Colonic mucosa (tissue), 4 donors: ENCODE measurements around the gene USF3. TPM values are rescaled to one million over a fixed set of nuclear protein-coding genes. Genes with fewer than 3 reads are reported as not detected.

Source experiments
- DNase-seq: peaks from one replicate; pipeline ENCODE4 v3.0.0-alpha.2; 2020
- H3K27ac ChIP-seq: fragments of 200-600 bp; one replicate; pipeline ENCODE4 v1.8.0; 2021
- H3K27me3 ChIP-seq: fragments of 200-600 bp; one replicate; pipeline ENCODE4 v1.8.0; 2021
- H3K36me3 ChIP-seq: fragments of 200-600 bp; one replicate; pipeline ENCODE4 v1.8.0; 2021
- H3K4me1 ChIP-seq: fragments of 200-600 bp; one replicate; pipeline ENCODE4 v1.8.0; 2021; ENCODE audit warnings: mild to moderate bottlenecking
- H3K4me3 ChIP-seq: fragments of 200-600 bp; one replicate; pipeline ENCODE4 v1.8.0; 2021
- H3K9ac ChIP-seq, 2 donors: one replicate each; pipeline ENCODE4 v1.7.0; 2013; ENCODE audit warnings: control low read depth in 2 of 2, low read depth in 2 of 2, low read length in 2 of 2
- H3K9me3 ChIP-seq: fragments of 200-600 bp; one replicate; pipeline ENCODE4 v1.8.0; 2021
- CTCF ChIP-seq: fragments of 200-600 bp; IDR thresholded peaks from one replicate; pipeline ENCODE4 v1.8.0; 2022; ENCODE audit warnings: antibody characterized with exemption, mild to moderate bottlenecking
- intact Hi-C: fragments of 100-400 bp; cut with DNase I; formaldehyde crosslinking; loops from one replicate; pipeline ENCODE4 v1.14.1; 2022
- total RNA-seq, 2 donors: library from RNA; stranded (reverse); fragmentation: NEBNext Ultra II Directional in 1 of 2; extraction: Animal tissue kit (Norgen Biotek cat#: 25700) in 1 of 2; gene quantifications; one replicate each; pipeline ENCODE4 v1.2.1, GENCODE V29; 2021
- donor health status: healthy.
- donor health status: DM: no; HTN: no; CAD: no.
- donor health status: DM: no; HTN: no; CAD: no.

USF3 gene
- total RNA-seq, 2 donors from 2014 or later, result 18.4 to 22.7 TPM

- H3K36me3 ChIP-seq, result no peaks in the 10 kb centered on the region
- no peak for TF ChIP-seq CTCF
- no peak for DNase-seq
- no peaks in the 10 kb centered on the region for H3K4me1 ChIP-seq
- no peaks in the 10 kb centered on the region for H3K27me3 ChIP-seq
- no peaks in the 10 kb centered on the region for H3K9me3 ChIP-seq
- H3K4me3 ChIP-seq, result no peak overlapping the region
- no peak overlapping the region for H3K27ac ChIP-seq
- intact Hi-C loops, result no loop called here
- H3K9ac ChIP-seq, result no peak overlapping the region
These were observed 65.4 kb downstream of the USF3 start for GRCh38 chr3:113630956-113631542.

- TF ChIP-seq CTCF, result no peak
- no peaks in the 10 kb centered on the region for H3K9me3 ChIP-seq
- peak; percentile 51 for DNase-seq
- no peaks in the 10 kb centered on the region for H3K36me3 ChIP-seq
- H3K9ac ChIP-seq, result peak overlapping the region in 1 of 2 donors; percentile 19
- H3K4me1 ChIP-seq, result no peaks in the 10 kb centered on the region
- H3K4me3 ChIP-seq, result no peak overlapping the region
- no peaks in the 10 kb centered on the region for H3K27me3 ChIP-seq
- intact Hi-C loops, result no loop called here
- H3K27ac ChIP-seq, result peak overlapping the region; percentile 15
These were observed 66.6 kb downstream of the USF3 start for GRCh38 chr3:113629584-113630421.

GRCh38 chr3:113628788-113629187, 67.7 kb downstream of the USF3 start:
- Histone ChIP-seq H3K27me3 (no peaks in the 10 kb centered on the region), H3K36me3 (no peaks in the 10 kb centered on the region), H3K27ac (no peak overlapping the region), H3K4me3 (no peak overlapping the region), H3K9me3 (no peaks in the 10 kb centered on the region), H3K4me1 (no peaks in the 10 kb centered on the region), H3K9ac (no peak overlapping the region)
- intact Hi-C loops, result no loop called here
- TF ChIP-seq CTCF, result no peak
- no peak for DNase-seq

DNA sequence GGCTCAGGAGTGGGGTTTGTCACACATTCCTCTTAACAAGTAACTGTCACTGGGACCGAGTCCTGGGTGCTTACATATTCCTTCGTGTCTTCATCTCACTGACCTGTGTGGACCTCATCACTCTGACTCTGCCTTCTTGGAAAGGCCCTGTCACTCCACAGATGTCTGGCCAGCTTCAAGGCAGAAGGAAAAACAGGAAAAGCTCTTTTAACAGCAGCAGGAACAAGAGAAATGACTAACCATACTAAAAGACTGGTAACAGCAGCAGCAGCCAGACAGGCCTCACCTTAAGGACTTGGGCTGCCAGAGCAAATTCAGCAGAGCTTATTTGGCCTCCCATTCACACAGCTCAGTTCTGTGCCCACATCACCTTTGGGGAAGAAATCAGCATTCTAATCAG, 68.1 kb downstream of the USF3 start:
- no peak overlapping the region for H3K9ac ChIP-seq
- H3K4me3 ChIP-seq, result no peak overlapping the region
- no peaks in the 10 kb centered on the region for H3K27me3 ChIP-seq
- intact Hi-C loops, result no loop called here
- no peak for DNase-seq
- H3K4me1 ChIP-seq, result no peaks in the 10 kb centered on the region
- no peaks in the 10 kb centered on the region for H3K9me3 ChIP-seq
- H3K36me3 ChIP-seq, result no peaks in the 10 kb centered on the region
- no peak overlapping the region for H3K27ac ChIP-seq
- TF ChIP-seq CTCF, result no peak

DNA sequence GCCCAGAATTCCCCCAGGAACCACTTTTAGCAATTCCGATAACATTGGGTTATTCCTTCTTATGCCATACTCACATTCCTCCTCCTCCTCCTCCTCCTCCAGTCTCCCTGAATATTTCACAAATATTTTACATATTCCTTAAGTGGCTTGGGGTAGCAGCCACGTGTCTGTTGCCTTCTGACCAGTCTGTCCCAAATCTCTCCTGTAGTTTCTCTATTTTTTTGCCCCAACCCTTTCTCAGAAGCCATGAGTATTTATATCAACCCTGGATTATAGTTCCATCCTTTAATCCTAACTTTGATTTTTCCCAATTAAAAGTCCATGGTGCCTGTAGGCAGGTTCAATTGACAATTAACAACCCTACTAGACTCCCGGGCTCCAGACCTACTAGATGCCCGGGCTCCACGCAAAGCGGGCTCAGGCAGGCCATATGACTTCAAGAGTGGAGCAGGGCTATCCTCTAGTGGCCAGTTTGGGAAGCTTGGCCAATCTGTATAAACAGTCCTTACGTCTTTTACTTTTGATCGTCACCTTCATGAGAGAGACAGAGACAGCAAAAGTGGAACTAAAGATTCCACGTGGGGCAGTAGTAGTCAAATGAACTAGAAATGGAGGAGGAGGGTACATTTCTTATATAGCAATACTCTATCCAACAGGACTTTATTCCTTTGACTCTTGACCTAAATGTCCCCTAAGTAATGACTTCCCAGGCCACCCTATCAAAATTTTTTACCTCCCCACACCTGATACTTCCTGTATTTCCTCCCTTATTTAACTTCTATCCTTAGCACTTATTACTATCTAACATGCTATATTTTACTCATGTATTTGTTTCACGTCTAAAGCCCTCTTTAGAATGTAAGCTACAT, 69.7 kb downstream of the USF3 start:
- Histone ChIP-seq H3K27ac (no peak overlapping the region), H3K4me1 (no peaks in the 10 kb centered on the region), H3K9ac (peak overlapping the region in 1 of 2 donors; percentile 26), H3K36me3 (no peaks in the 10 kb centered on the region), H3K27me3 (no peaks in the 10 kb centered on the region), H3K4me3 (no peak overlapping the region), H3K9me3 (no peaks in the 10 kb centered on the region)
- intact Hi-C loops, result no loop called here
- peak; percentile 59 for DNase-seq
- peak; percentile 68 for TF ChIP-seq CTCF
